GM19025 (cell line): ENCODE measurements around the gene AKT2.

Source experiments
- ATAC-seq: cut with Tn5 transposase; IDR thresholded peaks from one replicate; pipeline ENCODE4 v1.9.1; 2021; ENCODE audit warnings: mild to moderate bottlenecking, low read depth, moderate library complexity; ENCODE audit not compliant: unreplicated experiment

AKT2 gene

DNA sequence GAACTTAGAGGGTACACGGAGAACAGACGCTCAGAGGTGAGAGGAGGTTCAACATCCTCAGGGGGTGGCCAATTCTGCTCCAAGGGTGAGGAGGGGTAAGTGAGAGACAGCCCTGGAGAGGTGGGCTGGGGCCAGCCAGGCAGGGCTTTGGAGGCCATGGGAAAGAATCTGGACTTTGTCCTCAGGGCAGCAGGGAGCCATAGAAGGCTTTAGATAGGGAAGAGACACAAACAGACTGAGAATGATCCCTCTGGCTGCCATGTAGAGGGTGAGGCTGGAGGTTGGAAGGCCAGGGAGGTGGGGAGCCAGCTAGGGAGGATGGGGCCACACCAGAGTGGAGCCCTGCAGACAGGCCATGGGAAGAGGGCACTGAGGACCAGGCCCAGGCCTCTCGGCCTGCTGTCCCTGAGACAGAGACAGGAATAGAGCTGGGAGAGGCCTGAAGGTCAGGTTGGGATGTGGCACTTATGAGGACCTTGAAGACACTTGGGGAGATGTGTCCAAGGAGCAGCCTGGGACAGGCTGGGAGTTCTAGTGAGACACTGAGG lies 29.5 kb downstream of the AKT2 start:
- no peak for ATAC-seq

DNA sequence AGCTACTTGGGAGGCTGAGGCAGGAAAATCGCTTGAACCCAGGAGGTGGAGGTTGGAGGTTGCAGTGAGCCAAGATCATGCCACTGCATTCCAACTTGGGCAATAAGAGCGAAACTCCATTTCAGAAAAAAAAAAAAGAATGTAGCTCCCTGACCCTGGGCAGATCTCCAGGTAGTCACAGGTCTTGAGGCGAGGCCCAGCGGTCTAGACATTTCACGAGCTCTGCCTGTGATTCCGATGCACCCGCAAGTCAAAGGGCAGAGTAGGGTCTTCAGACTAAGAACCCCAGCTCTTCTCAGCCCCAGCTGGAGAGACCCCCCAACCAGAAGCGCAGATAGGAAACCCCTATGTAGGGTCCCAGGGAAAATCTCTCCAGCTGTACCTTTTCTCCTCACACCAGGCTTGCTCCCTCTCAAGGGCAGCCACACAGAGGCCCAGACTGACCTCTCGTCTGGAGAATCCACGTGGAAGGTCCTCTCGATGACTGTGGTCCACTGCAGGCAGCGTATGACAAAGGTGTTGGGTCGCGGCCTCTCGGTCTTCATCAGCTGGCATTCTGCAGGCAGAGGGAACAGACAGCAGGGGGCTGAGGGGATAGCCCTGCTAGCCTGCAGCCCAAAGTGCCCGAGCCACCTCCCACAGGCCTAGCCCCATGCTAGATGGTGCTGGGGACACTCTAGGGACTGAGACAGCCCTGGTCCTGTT lies 30.3 kb downstream of the AKT2 start:
- no peak for ATAC-seq

DNA sequence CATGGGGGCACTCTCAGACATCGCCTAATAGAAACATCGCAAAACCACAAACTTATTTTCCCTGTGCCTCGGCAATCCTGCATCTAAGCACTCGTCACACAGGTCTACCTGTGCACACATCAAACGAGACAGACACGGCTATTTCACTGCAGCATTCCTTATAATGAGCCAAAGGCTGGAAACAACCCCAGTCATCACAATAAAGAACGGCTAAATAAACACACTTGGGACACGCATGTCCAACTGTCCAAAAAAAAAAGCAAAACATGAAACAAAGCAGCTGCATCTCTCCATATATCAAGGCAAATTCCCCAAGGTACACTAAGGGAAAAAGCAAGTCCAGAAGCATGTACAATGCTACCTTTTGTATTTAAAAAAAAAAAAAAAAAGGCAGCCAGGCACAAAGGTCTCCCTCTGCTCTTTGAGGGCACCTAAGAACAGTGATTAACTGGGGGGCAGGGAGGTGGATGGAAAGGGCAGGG lies 31.5 kb downstream of the AKT2 start:
- ATAC-seq, result no peak

DNA sequence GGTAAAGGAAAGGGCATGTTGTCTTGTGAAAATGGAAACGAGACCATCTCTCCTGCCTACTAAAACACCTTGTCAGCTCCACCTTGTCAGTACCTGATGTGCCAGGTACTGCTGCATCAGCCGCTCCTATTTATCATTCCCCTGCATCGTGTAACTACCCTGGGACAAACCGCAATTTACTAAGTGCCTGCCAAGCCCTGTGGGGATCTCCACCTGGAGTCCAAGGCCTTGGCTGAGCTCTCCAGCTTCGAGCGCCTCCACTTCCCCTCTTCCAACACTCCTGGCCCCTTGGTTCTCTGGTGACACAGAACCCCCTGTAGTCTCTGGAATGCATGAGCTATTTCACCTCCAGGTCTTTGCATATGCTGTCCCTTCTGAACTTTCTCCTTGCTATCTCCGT lies 32.8 kb downstream of the AKT2 start:
- ATAC-seq, result no peak

DNA sequence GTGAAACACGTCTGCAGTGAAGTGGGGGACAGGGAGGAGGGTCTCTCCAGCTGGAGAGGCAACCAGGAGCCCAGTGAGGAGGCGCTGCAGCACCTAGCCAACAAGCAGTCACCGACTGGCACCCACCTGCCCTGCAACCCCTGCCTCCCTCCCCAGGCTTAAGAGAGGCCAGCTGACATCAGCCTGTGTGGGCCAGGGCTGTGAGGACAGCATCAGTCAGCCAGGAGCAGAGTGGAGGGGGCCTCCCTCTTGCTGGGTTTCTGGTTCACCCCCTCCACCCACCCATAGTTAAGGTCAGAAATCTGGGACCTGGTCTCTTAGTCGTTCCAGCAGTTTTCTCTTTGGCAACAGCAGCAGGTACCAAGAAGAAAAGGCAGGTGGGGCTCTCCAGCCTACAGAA lies 33.2 kb downstream of the AKT2 start:
- ATAC-seq, result no peak

DNA sequence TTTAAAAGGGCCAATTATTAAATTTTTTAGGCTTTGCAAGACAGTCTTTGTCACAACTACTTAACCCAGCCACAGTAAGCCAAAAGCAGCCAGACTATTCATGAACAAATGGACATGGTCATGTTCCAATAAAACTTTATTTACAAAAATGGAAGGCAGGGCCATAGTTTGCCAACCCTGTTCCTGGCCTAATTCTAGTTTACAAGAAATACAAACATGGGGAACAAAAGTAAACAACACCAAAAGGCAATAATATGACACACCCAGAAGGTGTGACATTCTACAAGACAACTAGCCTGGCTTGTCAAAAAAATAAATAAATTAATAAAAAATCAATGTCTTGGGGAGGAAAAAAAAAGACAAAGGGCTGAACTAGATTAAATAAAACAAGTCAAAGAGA lies 33.9 kb downstream of the AKT2 start:
- no peak for ATAC-seq

DNA sequence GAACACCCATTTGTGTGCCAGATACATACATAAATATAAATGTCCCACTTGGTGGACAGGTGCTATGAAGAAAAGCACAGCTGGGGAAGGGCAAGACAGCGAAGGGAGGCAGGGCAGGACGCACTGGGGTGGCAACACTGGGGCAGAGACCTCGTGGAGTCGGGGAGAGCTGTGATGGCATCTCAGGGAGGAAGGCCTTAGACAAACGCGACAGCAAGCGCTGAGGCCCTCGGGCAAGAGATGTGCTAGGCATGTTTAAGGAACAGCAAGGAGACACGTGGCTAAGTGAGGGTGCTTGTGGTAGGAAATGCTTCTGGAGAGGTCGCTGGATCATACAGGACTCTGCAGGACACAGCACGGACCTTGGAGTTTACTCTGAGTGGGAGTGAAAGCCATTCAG lies 35.4 kb downstream of the AKT2 start:
- no peak for ATAC-seq

DNA sequence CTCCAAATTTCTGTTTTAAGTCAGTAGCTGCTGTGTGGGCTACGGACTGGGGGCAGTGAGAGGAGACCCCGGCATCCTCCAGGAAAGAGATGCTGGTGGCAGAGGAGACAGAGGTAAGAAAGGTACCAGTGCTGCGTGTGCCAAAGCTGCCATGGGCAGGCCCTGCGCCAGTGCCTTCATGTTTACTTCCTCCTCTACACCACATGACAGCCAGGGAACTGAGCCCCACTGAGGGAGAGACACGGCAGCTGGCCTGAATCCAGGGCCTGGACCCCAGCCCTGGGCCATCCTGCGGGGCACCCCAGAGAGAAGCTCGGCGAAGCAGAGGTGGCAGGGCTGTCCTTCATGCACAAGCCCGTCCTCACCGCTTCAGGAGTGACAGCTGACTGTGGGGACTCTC lies 35.9 kb downstream of the AKT2 start:
- no peak for ATAC-seq

DNA sequence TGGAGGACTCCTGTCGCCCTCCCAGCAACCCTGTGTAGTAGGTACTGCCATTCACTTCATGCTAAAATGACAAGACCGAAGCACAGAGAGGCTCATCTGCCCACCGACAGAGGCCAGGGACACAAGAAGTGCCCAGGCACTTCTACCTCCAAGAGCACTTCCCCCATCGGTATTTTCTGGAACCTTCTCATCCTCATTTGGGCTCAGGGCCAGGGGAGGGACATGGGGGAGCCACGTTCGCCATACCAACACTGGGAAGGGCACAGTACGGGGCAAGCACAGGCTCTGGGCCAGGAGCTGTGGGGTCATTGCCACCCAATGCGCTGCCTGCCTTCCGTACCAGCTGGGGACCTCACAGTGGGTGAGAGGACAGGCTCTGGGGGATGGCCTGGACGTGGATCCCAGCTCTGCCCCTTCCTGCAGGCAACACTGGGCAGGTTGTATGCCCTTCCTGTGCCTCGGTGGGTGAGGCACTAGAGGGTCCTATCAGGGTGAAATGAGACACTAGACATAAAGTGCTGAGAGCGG lies 37.3 kb downstream of the AKT2 start:
- no peak for ATAC-seq

DNA sequence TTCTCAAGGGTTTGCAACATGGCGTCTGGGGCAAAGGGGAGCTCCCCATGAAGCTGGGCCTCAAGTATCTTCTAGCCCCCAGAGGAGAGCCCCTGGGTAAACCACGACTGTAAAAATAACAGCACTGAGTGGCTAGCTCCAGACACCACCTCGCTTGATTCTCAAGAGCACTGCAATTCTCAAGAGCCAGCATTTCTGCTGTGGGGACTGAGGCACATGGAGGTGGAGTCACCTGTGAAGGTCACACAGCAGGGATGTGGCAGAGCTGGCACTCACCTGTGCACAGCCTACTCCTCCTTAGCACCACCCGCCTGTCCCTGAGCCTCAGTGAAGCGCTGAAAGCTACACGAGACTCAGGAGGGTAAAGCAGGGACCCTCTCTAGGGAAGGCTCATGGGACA lies 38.0 kb downstream of the AKT2 start:
- ATAC-seq, result no peak

DNA sequence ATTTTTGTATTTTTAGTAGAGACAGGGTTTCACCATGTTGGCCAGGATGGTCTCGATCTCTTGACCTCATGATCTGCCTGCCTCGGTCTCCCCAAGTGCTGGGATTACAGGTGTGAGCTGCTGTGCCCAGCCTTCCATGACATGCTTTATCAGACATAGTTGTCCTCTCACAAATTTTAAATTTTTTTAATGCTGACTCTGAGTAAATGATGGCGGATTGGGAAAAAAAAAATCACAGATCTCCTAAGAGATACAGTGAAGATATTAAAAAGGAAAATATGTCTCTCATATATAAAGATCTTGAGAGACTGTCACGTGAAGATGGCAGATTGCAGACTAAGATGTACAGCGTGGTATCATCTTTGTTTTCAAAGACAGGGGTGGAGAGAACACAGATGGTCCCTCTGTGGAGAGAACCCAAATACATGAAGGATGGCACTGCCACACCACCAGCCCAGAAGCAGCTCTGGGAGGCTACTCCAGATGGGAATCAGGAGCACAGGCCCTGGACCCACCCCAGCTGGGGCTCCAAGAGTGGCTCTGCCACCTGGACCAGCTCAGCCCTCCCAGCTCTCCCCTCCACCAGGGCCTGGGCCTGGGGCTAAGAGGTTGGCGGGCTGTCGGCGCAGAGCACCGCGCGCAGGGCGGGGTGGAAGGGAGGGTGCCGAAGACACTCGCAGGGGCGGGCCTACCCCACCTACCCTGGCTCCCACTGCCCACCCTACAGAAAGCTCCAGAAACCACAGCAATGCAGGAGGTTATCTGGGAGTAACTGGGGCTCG lies 38.7 kb downstream of the AKT2 start:
- no peak for ATAC-seq

DNA sequence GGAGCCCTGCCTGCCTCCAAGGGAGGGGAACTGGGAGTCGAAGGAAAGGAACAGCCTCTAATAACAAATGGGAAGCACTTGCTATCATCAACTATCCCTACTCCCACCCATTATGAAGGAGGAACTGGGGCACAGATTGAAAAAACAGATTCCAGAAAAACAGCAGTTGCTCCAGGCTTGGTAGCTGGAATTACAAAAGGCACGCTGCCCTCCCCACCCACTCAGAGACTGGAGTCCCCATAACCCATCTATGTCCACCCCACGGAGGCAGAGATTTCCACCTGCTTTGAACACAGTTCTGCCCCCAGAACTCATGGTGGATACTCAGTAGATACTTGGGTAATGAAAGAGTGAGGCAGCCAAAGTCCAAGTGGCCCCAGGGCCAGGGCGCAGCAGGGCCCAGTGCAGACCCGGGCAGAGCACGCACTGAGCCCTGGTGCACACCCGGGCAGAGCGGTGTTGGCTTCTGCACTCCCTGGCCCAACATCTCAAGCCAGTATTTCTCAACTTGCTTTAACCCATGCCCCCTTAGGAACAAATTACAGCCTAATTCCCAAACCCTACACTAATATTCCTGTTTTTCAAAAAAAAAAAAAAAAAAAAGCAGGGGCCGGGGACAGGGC lies 39.5 kb downstream of the AKT2 start:
- ATAC-seq, result no peak

DNA sequence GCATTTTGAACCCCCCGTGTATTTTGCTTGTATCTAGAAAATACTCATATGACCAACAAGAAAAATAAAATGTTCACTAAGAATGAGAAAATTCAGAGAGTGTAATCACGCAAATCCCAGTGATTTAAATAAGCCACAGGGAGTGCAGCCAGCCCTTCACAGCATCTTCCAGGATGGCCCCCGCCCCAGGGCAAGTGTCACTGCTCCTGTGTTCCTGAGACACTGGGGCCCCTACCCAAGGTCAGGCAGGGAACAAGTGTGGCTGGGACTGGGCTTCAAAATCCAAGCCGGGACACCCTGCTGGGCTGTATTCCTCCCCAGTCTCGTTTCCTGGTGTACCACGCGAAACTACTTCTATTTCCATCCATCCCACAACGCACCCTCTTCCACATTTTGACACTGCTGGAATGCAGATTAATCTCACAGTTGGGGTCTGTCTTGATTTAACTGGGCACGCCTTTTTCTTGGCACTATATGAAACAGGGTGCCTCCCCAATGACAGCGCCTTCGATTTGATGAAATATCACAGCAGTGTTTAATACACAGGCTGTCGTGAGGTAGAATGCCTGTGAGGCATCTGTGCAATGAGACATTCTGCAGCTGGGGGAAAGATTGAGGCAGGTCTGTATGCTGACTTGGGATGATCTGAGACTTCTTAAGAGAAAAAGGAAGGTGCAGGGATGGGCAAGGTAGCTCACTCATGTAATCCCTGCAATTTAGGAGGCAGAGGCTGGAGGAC lies 40.4 kb downstream of the AKT2 start:
- ATAC-seq, result no peak

DNA sequence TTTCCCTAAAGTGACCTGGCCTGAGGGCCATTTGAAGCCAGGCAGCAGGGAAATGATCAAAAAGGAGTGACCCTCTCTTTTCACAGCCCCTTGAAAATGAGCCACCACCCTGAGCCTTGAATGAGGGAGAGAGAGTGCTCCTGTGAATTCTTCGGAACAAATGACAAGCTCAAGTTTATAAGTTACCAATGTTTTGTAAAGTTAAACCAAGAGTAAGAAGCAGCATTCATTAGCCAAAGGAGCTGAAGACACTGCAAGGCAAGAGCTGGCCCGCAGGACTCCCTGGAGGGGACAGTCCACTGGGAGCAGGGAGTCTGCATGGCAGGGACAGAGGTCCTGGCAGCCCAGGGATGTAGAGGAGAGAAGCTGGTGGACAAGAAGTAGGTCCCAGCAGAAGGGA lies 42.0 kb downstream of the AKT2 start:
- ATAC-seq, result no peak

DNA sequence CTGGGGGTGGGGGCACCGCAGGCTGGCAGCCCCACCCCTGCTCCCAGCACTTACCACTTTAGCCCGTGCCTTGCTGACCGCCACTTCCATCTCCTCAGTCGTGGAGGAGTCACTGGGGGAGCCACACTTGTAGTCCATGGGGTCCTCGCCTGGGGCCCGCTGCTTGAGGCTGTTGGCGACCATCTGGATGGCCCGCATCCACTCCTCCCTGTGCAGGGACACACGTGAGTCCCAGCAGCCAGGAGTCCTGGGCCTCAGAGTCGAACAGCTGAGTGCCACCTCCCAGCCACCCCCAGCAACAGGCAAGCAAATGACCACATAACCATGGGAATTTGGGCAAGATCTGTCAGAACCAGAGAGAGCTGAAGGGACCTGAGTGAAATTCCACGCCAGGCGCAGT lies 42.7 kb downstream of the AKT2 start:
- ATAC-seq, result no peak

DNA sequence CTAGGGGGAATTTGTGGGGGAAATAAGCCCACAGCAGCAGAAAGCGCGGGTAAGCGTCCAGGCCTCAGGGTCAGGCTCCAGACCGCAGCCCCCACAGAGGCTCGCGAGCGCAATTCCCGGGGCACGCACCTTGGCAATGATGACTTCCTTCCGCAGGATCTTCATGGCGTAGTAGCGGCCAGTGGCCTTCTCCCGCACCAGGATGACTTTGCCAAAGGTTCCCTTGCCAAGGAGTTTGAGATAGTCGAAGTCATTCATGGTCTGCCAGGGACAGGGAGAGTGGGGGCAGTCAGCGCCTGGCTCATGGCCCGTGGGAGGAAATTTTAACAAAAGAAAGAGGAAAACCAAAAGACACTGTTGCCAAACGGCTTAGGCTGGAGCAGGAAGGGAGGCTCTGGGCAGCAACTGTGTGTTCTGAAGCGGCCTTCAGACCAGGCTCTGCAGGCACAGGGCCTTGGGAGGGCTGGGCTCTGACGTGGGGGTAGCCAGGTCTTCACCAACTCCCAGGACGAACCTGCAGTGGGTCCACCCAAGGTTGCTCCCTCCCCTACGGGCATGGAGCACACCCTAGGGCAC lies 43.2 kb downstream of the AKT2 start:
- ATAC-seq, result no peak

DNA sequence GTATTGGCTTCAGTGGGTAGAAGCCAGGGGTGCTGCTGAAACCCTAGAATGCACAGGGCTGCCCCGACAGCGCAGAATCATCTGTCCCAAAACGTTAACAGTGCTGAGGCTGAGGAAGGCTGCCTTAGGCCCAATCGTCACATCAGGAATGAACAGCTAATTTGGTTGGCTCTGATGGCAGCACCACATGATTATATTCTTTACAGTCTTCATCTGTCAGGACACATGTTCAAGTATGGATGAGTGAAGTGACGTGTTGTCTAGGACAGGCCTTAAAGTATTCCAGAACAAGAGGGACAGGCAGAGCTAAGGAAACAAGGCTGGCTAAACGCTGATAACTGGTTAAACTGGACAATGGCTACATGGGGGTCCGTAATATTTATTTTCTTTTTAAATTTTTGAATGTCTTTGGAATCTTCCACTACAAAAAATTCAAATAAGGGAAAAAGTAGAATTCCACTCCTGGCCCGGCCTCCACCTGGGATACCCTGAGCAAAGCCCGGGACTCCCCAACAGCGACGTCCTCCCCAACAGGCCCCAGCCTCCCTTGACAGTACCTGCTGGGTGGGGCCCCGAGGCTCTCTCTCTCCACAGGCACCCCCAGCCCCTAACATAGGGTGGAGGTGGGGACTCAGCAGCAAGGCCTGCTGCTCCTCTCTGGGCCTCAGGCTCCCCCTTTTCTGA lies 43.9 kb downstream of the AKT2 start:
- ATAC-seq, result no peak

DNA sequence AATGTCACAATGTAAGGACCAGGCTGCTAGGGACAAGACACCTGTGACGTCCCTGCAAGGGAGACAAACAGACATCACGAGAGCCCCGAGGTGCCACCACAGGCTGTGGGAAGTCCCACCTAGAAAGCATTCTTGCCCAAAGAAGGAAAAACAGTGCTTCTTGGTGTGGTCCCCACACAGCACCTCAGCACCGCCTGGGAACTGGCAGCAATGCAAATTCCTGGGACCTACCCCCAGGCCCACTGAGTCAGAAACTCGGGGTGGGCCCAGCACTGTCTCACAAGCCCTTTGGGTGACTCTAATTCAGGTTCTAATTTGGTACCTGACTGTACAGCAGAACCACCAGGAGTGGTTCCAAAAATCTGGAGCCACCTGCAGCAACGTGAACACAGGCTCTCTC lies 44.8 kb downstream of the AKT2 start:
- no peak for ATAC-seq

DNA sequence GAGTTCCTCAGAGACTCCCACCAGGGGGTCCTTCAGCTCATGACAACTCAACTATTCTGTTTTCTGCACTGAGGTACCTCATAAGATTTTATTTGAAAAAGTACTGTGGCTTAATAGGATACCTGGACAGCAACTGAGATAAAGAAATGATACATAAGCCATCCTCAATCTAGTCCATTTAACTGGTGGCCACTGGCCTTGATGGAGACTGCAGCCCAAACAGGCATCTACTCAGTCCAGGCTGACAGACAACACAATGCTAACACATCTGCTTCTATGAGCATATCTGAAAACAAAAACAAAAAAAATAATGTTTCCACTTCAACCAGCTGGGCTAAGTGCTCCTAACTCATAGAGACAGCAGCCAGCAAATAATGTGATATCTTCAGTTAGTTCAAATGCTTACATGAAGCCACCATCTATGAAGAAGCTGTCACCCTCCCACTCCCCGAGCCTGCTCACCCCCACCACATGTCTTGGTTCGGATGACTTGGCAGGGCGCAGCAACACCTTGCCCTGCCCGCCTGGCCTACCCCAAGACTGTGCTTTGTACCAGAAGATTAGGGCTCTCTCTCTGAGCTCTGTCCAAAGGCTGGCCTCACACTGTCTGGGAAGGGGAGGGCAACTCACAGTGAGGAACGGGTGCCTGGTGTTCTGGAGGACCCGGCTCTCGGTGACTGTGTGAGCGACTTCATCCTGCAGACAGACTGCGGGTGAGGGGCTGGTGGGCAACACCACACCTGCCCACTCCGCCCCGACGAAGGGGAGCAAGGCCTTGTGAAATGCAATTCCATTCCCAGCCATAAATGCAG lies 45.5 kb downstream of the AKT2 start:
- no peak for ATAC-seq
